Ishikawa (cell line): ENCODE data around the gene AQP12B.

Experiments used
- CEBPB ChIP-seq: IDR thresholded peaks from 2 replicates; pipeline ENCODE4 v1.6.1; 2012
- CREB1 ChIP-seq: IDR thresholded peaks from 2 replicates; pipeline ENCODE4 v1.6.1; 2012; ENCODE audit warnings: low read depth
- EGR1 ChIP-seq: IDR thresholded peaks from 2 replicates; pipeline ENCODE4 v1.6.1; 2012
- EP300 ChIP-seq: IDR thresholded peaks from 2 replicates; pipeline ENCODE4 v1.6.1; 2012; ENCODE audit warnings: borderline replicate concordance
- FOXM1 ChIP-seq: IDR thresholded peaks from 2 replicates; pipeline ENCODE4 v1.6.1; 2012; ENCODE audit warnings: low read depth, borderline replicate concordance
- MAX ChIP-seq: IDR thresholded peaks from 2 replicates; pipeline ENCODE4 v1.6.1; 2012
- NFIC ChIP-seq: IDR thresholded peaks from 2 replicates; pipeline ENCODE4 v1.6.1; 2012
- RAD21 ChIP-seq: IDR thresholded peaks from 2 replicates; pipeline ENCODE4 v1.6.1; 2012; ENCODE audit warnings: low read depth
- TAF1 ChIP-seq: IDR thresholded peaks from 2 replicates; pipeline ENCODE4 v1.6.1; 2012; ENCODE audit warnings: low read depth, mild to moderate bottlenecking
- TCF12 ChIP-seq: IDR thresholded peaks from 2 replicates; pipeline ENCODE4 v1.6.1; 2012; ENCODE audit warnings: low read depth
- TEAD4 ChIP-seq: IDR thresholded peaks from 2 replicates; pipeline ENCODE4 v1.6.1; 2012
- YY1 ChIP-seq: IDR thresholded peaks from 2 replicates; pipeline ENCODE4 v1.6.1; 2012; ENCODE audit warnings: low read depth
- ZBTB7A ChIP-seq: IDR thresholded peaks from 2 replicates; pipeline ENCODE4 v1.6.1; 2012; ENCODE audit warnings: low read depth
- TF ChIP-seq, protein P1 (sequence below): IDR thresholded peaks from 2 replicates; pipeline ENCODE4 v1.6.1; 2012
- TF ChIP-seq, protein P2 (sequence below): IDR thresholded peaks from 2 replicates; pipeline ENCODE4 v1.6.1; 2012; ENCODE audit warnings: low read depth, mild to moderate bottlenecking

Gene AQP12B, protein sequence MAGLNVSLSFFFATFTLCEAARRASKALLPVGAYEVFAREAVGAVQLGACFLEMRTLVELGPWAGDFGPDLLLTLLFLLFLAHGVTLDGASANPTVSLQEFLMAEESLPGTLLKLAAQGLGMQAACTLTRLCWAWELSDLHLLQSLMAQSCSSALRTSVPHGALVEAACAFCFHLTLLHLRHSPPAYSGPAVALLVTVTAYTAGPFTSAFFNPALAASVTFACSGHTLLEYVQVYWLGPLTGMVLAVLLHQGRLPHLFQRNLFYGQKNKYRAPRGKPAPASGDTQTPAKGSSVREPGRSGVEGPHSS

DNA sequence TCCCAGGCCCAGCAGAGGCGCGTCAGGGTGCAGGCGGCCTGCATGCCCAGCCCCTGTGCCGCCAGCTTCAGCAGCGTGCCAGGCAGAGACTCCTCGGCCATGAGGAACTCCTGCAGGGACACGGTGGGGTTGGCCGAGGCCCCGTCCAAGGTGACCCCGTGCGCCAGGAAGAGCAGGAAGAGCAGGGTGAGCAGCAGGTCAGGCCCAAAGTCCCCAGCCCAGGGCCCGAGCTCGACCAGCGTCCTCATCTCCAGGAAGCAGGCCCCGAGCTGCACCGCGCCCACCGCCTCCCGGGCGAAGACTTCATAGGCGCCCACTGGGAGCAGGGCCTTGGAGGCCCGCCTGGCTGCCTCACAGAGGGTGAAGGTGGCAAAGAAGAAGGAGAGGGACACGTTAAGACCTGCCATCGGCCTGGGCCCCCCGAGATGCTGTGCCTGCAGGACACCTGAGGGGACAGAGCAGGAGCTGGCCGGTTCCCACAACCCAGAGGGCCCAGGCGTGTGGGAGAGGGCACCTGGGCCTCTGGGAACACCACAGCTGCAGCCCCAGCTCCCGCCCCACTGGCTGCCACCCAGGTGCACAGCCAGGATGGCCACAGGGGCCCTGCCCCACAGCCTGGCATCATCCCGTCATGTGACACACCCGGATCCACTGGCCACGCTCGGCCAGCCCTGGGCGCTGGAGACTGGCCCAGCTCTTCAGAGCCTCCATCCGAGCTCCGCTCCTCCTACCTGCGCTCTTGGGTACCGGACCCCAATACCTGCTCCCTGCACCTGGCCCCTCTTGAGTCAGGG is at the start of gene AQP12B:
AQP12B (minus strand) TSS at position 455 of the 794 bp plus-strand sequence; CDS start at position 407, 48 bp downstream.
- TF ChIP-seq, protein P1, sequence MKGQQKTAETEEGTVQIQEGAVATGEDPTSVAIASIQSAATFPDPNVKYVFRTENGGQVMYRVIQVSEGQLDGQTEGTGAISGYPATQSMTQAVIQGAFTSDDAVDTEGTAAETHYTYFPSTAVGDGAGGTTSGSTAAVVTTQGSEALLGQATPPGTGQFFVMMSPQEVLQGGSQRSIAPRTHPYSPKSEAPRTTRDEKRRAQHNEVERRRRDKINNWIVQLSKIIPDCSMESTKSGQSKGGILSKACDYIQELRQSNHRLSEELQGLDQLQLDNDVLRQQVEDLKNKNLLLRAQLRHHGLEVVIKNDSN: peak; percentile 26; the same call in 1 of the 2 replicates

- no peak for TF ChIP-seq EP300
- no peak for TF ChIP-seq CEBPB
- TF ChIP-seq, protein P2, sequence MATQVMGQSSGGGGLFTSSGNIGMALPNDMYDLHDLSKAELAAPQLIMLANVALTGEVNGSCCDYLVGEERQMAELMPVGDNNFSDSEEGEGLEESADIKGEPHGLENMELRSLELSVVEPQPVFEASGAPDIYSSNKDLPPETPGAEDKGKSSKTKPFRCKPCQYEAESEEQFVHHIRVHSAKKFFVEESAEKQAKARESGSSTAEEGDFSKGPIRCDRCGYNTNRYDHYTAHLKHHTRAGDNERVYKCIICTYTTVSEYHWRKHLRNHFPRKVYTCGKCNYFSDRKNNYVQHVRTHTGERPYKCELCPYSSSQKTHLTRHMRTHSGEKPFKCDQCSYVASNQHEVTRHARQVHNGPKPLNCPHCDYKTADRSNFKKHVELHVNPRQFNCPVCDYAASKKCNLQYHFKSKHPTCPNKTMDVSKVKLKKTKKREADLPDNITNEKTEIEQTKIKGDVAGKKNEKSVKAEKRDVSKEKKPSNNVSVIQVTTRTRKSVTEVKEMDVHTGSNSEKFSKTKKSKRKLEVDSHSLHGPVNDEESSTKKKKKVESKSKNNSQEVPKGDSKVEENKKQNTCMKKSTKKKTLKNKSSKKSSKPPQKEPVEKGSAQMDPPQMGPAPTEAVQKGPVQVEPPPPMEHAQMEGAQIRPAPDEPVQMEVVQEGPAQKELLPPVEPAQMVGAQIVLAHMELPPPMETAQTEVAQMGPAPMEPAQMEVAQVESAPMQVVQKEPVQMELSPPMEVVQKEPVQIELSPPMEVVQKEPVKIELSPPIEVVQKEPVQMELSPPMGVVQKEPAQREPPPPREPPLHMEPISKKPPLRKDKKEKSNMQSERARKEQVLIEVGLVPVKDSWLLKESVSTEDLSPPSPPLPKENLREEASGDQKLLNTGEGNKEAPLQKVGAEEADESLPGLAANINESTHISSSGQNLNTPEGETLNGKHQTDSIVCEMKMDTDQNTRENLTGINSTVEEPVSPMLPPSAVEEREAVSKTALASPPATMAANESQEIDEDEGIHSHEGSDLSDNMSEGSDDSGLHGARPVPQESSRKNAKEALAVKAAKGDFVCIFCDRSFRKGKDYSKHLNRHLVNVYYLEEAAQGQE: no peak
- TF ChIP-seq TAF1: no peak
- TF ChIP-seq EGR1: no peak
- TF ChIP-seq TCF12: no peak
- TF ChIP-seq, protein P1: no peak
- no peak for TF ChIP-seq NFIC
- no peak for TF ChIP-seq TEAD4
- no peak for TF ChIP-seq FOXM1
- TF ChIP-seq MAX: no peak
- TF ChIP-seq CREB1: no peak
- no peak for TF ChIP-seq YY1
- TF ChIP-seq RAD21: no peak
- TF ChIP-seq ZBTB7A: no peak
Measured at GRCh38 chr2:240732184-240732583, 49.5 kb upstream of the AQP12B start.

- TF ChIP-seq TEAD4: no peak
- TF ChIP-seq CREB1: no peak
- no peak for TF ChIP-seq TCF12
- no peak for TF ChIP-seq NFIC
- no peak for TF ChIP-seq ZBTB7A
- TF ChIP-seq EP300: no peak
- no peak for TF ChIP-seq MAX
- no peak for TF ChIP-seq FOXM1
- TF ChIP-seq CEBPB: no peak
- TF ChIP-seq, protein P1: no peak
- no peak for TF ChIP-seq EGR1
- TF ChIP-seq YY1: no peak
- no peak for TF ChIP-seq RAD21
- TF ChIP-seq, protein P2: no peak
- no peak for TF ChIP-seq TAF1
Measured at GRCh38 chr2:240731178-240731545, 48.5 kb upstream of the AQP12B start.

- TF ChIP-seq CEBPB: no peak
- no peak for TF ChIP-seq NFIC
- no peak for TF ChIP-seq YY1
Measured at GRCh38 chr2:240730501-240731177, 48.0 kb upstream of the AQP12B start.

DNA sequence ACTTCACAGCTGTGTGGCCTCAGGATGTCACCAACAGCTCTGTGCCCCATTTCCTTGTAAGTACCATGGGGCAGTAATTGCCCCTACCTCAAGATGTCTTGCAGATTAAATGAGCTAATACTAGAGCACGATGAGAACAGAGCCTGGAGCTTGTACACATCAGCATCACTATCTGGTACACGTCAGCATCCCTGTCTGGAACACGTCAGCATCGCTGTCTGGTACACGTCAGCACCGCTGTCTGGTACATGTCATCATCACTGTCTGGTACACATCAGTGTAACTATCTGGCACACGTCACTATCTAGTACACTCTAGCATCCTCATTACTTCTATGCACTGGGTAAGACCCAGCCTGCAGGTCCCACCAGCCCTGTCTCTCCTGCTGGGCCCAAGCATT is 46.1 kb upstream of the AQP12B start:
- no peak for TF ChIP-seq FOXM1
- TF ChIP-seq TCF12: no peak

DNA sequence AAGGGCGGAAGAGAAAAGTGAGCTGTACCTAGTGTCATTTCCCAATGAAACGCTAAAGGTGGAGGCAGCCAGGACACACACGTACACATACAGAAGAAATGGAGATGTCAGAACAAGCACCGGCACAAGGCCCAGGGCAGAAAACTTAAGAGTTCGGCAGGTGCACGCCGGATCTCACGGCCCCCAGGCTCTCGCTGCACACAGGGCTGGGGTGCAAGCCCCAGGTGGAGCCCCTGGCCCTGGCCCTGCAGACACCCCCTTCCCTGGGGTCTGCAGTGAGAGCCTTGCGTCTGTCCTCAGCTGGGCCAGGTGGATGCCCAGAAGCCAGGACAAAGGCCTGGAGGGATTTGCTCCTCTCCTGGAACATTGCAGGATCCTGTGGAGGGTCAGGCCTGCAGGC is 45.7 kb upstream of the AQP12B start:
- TF ChIP-seq TAF1 (no peak), TEAD4 (no peak), TCF12 (no peak), CEBPB (no peak), YY1 (no peak), FOXM1 (no peak), EGR1 (no peak), ZBTB7A (no peak), NFIC (no peak)
